DND-41 (cell line): ENCODE results near the gene PITPNC1.

Experiments
- ATAC-seq: fragments of 200-7000 bp; cut with Tn5 transposase; 3 replicates; pipeline ENCODE4 v1.9.1; 2021; ENCODE audit warnings: low read depth; ENCODE audit not compliant: insufficient read depth
- DNase-seq: peaks from one replicate; pipeline ENCODE4 v3.0.0-alpha.2; 2020
- H2AFZ ChIP-seq: 2 replicates; pipeline ENCODE4 v1.6.0; 2012; ENCODE audit warnings: low read depth, low read length
- H3K27ac ChIP-seq: 2 replicates; pipeline ENCODE4 v1.5.1; 2012; ENCODE audit warnings: low read length, inconsistent platforms
- H3K27me3 ChIP-seq: fragments of 200-600 bp; sonication (generic); 2 replicates; pipeline ENCODE4 v1.6.0; 2012; ENCODE audit warnings: low read length, mild to moderate bottlenecking, inconsistent platforms; ENCODE audit not compliant: insufficient read depth, poor library complexity
- H3K36me3 ChIP-seq: 2 replicates; pipeline ENCODE4 v1.5.1; 2012; ENCODE audit warnings: low read length, inconsistent platforms; ENCODE audit not compliant: insufficient read depth
- H3K4me1 ChIP-seq: 2 replicates; pipeline ENCODE4 v1.5.1; 2012; ENCODE audit warnings: mild to moderate bottlenecking, low read length; ENCODE audit not compliant: insufficient read depth
- H3K4me2 ChIP-seq: 2 replicates; pipeline ENCODE4 v1.6.0; 2012; ENCODE audit warnings: mild to moderate bottlenecking, moderate library complexity, low read length, inconsistent platforms; ENCODE audit not compliant: insufficient read depth
- H3K4me3 ChIP-seq, 2 experiments: fragments of 200-600 bp in 1 of 2; shearing (Covaris generic) in 1 of 2; 2 replicates each; pipeline ENCODE4 v1.5.1; 2012 to 2016; ENCODE audit warnings: inconsistent platforms in 2 of 2, low read length in 2 of 2, mild to moderate bottlenecking in 2 of 2, low read depth in 1 of 2, moderate library complexity in 1 of 2
- H3K79me2 ChIP-seq: 2 replicates; pipeline ENCODE4 v1.6.0; 2012; ENCODE audit warnings: low read length, inconsistent platforms; ENCODE audit not compliant: insufficient read depth
- H3K9ac ChIP-seq: 2 replicates; pipeline ENCODE4 v1.6.0; 2012; ENCODE audit warnings: low read depth, mild to moderate bottlenecking, inconsistent platforms, low read length, moderate library complexity
- H3K9me3 ChIP-seq: 2 replicates; pipeline ENCODE4 v1.5.1; 2012; ENCODE audit warnings: low read length, moderate library complexity, mild to moderate bottlenecking, inconsistent platforms; ENCODE audit not compliant: insufficient read depth, severe bottlenecking
- H4K20me1 ChIP-seq: 2 replicates; pipeline ENCODE4 v1.6.0; 2012; ENCODE audit warnings: low read length; ENCODE audit not compliant: insufficient read depth
- CTCF ChIP-seq: IDR thresholded peaks from 2 replicates; pipeline ENCODE4 v1.5.1; 2012; ENCODE audit warnings: borderline replicate concordance, low read length, moderate library complexity, mild to moderate bottlenecking; ENCODE audit not compliant: poor library complexity, severe bottlenecking; ENCODE audit errors: extremely low read depth
- EZH2 ChIP-seq: IDR thresholded peaks from 3 replicates; pipeline ENCODE4 v1.6.1; 2012; ENCODE audit warnings: borderline replicate concordance, low read depth, mild to moderate bottlenecking, moderate library complexity, low read length, inconsistent platforms; ENCODE audit not compliant: severe bottlenecking

Gene PITPNC1

GRCh38 chr17:67600408-67600807, 223.3 kb downstream of the PITPNC1 start:
- H3K27me3 ChIP-seq = no peaks in the 10 kb centered on the region
- H3K4me3 ChIP-seq = no peak overlapping the region
- H3K36me3 ChIP-seq = no peaks in the 10 kb centered on the region
- ATAC-seq = no peak
- no peaks in the 10 kb centered on the region for H3K79me2 ChIP-seq
- no peaks in the 10 kb centered on the region for H4K20me1 ChIP-seq
- no peak overlapping the region for H3K4me2 ChIP-seq
- H3K9me3 ChIP-seq = no peaks in the 10 kb centered on the region
- no peak for TF ChIP-seq CTCF
- TF ChIP-seq EZH2 = no peak
- no peak overlapping the region for H2AFZ ChIP-seq
- no peak overlapping the region for H3K27ac ChIP-seq
- DNase-seq = no peak
- no peak overlapping the region for H3K9ac ChIP-seq
- no peaks in the 10 kb centered on the region for H3K4me1 ChIP-seq

GRCh38 chr17:67601897-67602296, 224.8 kb downstream of the PITPNC1 start:
- Histone ChIP-seq H3K27ac (no peak overlapping the region), H2AFZ (no peak overlapping the region), H4K20me1 (no peaks in the 10 kb centered on the region), H3K4me3 (no peak overlapping the region), H3K4me2 (no peak overlapping the region), H3K4me1 (no peaks in the 10 kb centered on the region), H3K36me3 (no peaks in the 10 kb centered on the region), H3K79me2 (no peaks in the 10 kb centered on the region), H3K9ac (no peak overlapping the region), H3K27me3 (no peaks in the 10 kb centered on the region), H3K9me3 (no peaks in the 10 kb centered on the region)
- DNase-seq (no peak), ATAC-seq (no peak)
- TF ChIP-seq CTCF (no peak), EZH2 (no peak)

GRCh38 chr17:67602444-67602843, 225.4 kb downstream of the PITPNC1 start:
- H4K20me1 ChIP-seq = no peaks in the 10 kb centered on the region
- no peak for DNase-seq

More at GRCh38 chr17:67602444-67602843, 225.4 kb downstream of the PITPNC1 start:
- Histone ChIP-seq H3K4me3 (no peak overlapping the region), H3K9me3 (no peaks in the 10 kb centered on the region), H3K4me2 (no peak overlapping the region), H3K4me1 (no peaks in the 10 kb centered on the region), H3K27me3 (no peaks in the 10 kb centered on the region), H3K36me3 (no peaks in the 10 kb centered on the region), H3K9ac (no peak overlapping the region), H3K27ac (no peak overlapping the region), H3K79me2 (no peaks in the 10 kb centered on the region), H2AFZ (no peak overlapping the region)
- no peak for TF ChIP-seq CTCF
- no peak for TF ChIP-seq EZH2
- no peak for ATAC-seq
